HEK293T (cell line): Measurements from ENCODE around the gene DDX51.

Source experiments
- CTCF ChIA-PET: fragments of 350-600 bp; formaldehyde crosslinking; extraction: SDS; loops from one replicate; lab custom pipeline; 2021; ENCODE audit warnings: antibody characterized with exemption, inconsistent platforms; lab: Yijun Ruan, JAX
- POLR2A ChIA-PET: fragments of 350-600 bp; formaldehyde crosslinking; extraction: SDS; loops from one replicate; lab custom pipeline; 2020; ENCODE audit warnings: antibody characterized with exemption, inconsistent platforms; lab: Yijun Ruan, JAX
- DNase-seq: peaks from one replicate; pipeline ENCODE4 v3.0.0; 2012; ENCODE audit warnings: mixed read lengths; ENCODE audit errors: extremely low spot score
- ARNT ChIP-seq: fragments of 450-650 bp; IDR thresholded peaks from 2 replicates; pipeline ENCODE4 v1.6.1; 2017; ENCODE audit warnings: mild to moderate bottlenecking
- BHLHE40 ChIP-seq: fragments of 450-650 bp; IDR thresholded peaks from 2 replicates; pipeline ENCODE4 v1.6.1; 2016; ENCODE audit warnings: mild to moderate bottlenecking, moderate library complexity, borderline replicate concordance
- CTBP1 ChIP-seq: fragments of 450-650 bp; IDR thresholded peaks from 2 replicates; pipeline ENCODE4 v1.6.1; 2016; ENCODE audit warnings: borderline replicate concordance
- ELF4 ChIP-seq: fragments of 450-650 bp; IDR thresholded peaks from 2 replicates; pipeline ENCODE4 v1.6.1; 2017; ENCODE audit warnings: antibody characterized with exemption
- FOXA1 ChIP-seq: fragments of 450-650 bp; IDR thresholded peaks from 2 replicates; pipeline ENCODE4 v1.6.1; 2016; ENCODE audit warnings: mild to moderate bottlenecking
- FOXK2 ChIP-seq: fragments of 450-650 bp; IDR thresholded peaks from 2 replicates; pipeline ENCODE4 v1.6.1; 2016; ENCODE audit warnings: mild to moderate bottlenecking
- FOXM1 ChIP-seq: fragments of 450-650 bp; IDR thresholded peaks from 2 replicates; pipeline ENCODE4 v1.6.1; 2017; ENCODE audit warnings: mild to moderate bottlenecking, borderline replicate concordance
- HDGF ChIP-seq: fragments of 450-650 bp; IDR thresholded peaks from 2 replicates; pipeline ENCODE4 v1.6.1; 2017; ENCODE audit warnings: antibody characterized with exemption, borderline replicate concordance
- L3MBTL2 ChIP-seq: fragments of 450-650 bp; conservative IDR thresholded peaks from 2 replicates; pipeline ENCODE4 v1.6.1; 2016; ENCODE audit warnings: mild to moderate bottlenecking
- LEF1 ChIP-seq: fragments of 450-650 bp; IDR thresholded peaks from 2 replicates; pipeline ENCODE4 v1.6.1; 2017; ENCODE audit warnings: mild to moderate bottlenecking, borderline replicate concordance
- NFRKB ChIP-seq: fragments of 450-650 bp; IDR thresholded peaks from 2 replicates; pipeline ENCODE4 v1.6.1; 2016; ENCODE audit warnings: mild to moderate bottlenecking, moderate library complexity
- PKNOX1 ChIP-seq: fragments of 450-650 bp; IDR thresholded peaks from 2 replicates; pipeline ENCODE4 v1.6.1; 2016
- SP1 ChIP-seq: fragments of 450-650 bp; IDR thresholded peaks from 2 replicates; pipeline ENCODE4 v1.6.1; 2017
- SUZ12 ChIP-seq: fragments of 450-650 bp; IDR thresholded peaks from 2 replicates; pipeline ENCODE4 v1.6.1; 2016; ENCODE audit warnings: mild to moderate bottlenecking
- TARDBP ChIP-seq: fragments of 450-650 bp; IDR thresholded peaks from 2 replicates; pipeline ENCODE4 v1.6.1; 2016
- ZNF384 ChIP-seq: fragments of 450-650 bp; IDR thresholded peaks from 2 replicates; pipeline ENCODE4 v1.6.1; 2016

Gene DDX51

GRCh38 chr12:132123970-132124765, 20.0 kb downstream of the DDX51 start:
- DNase-seq = no peak
- ChIA-PET POLR2A (no interaction called here), CTCF (no interaction called here)
- TF ChIP-seq FOXA1 (no peak), HDGF (no peak), ZNF384 (no peak), SP1 (no peak), PKNOX1 (no peak), BHLHE40 (no peak)

- TF ChIP-seq BHLHE40 (no peak), TARDBP (no peak), FOXA1 (no peak), CTBP1 (no peak), FOXM1 (no peak)
- DNase-seq = no peak
- ChIA-PET CTCF (no interaction called here), POLR2A (no interaction called here)
These were observed 22.8 kb downstream of the DDX51 start for GRCh38 chr12:132121283-132121682.

- ChIA-PET CTCF (no interaction called here), POLR2A (no interaction called here)
- TF ChIP-seq NFRKB (no peak), BHLHE40 (no peak), FOXA1 (no peak), CTBP1 (no peak), TARDBP (no peak), LEF1 (no peak), SP1 (no peak), FOXM1 (no peak), PKNOX1 (no peak), FOXK2 (no peak), ZNF384 (no peak), L3MBTL2 (no peak)
- DNase-seq = no peak
These were observed 25.2 kb downstream of the DDX51 start for GRCh38 chr12:132118876-132119275.

GRCh38 chr12:132117558-132117875, 26.6 kb downstream of the DDX51 start:
- CTCF ChIA-PET = no interaction called here
- peak; percentile 39 for DNase-seq

GRCh38 chr12:132116709-132117557, 27.2 kb downstream of the DDX51 start:
- DNase-seq = no peak
- ChIA-PET POLR2A (no interaction called here), CTCF (no interaction called here)
- TF ChIP-seq TARDBP = no peak
- no peak for TF ChIP-seq NFRKB
- TF ChIP-seq ZNF384 = no peak
- TF ChIP-seq FOXK2 = no peak
- no peak for TF ChIP-seq ARNT
- no peak for TF ChIP-seq PKNOX1
- TF ChIP-seq FOXM1 = no peak
- TF ChIP-seq CTBP1 = no peak
- no peak for TF ChIP-seq BHLHE40
- TF ChIP-seq SUZ12 = no peak
- no peak for TF ChIP-seq HDGF
- no peak for TF ChIP-seq FOXA1
- TF ChIP-seq LEF1 = no peak
- no peak for TF ChIP-seq L3MBTL2
- TF ChIP-seq SP1 = no peak
- TF ChIP-seq ELF4 = no peak

More at GRCh38 chr12:132117558-132117875, 26.6 kb downstream of the DDX51 start:
- TF ChIP-seq TARDBP (no peak), CTBP1 (no peak), FOXM1 (no peak), ZNF384 (no peak), BHLHE40 (no peak), PKNOX1 (no peak), HDGF (no peak), SP1 (no peak), ELF4 (no peak), NFRKB (no peak), SUZ12 (no peak), FOXA1 (no peak), ARNT (no peak), L3MBTL2 (no peak), LEF1 (no peak), FOXK2 (no peak)
- POLR2A ChIA-PET = no interaction called here
